GM21717 (cell line): ENCODE results near the gene DENND11.
"Not testable (repeated sequence)": the region's sequence is repeated elsewhere in the genome, so short reads cannot be mapped to it uniquely, and the experiment has no call there.

Experiments used
- ATAC-seq: cut with Tn5 transposase; IDR thresholded peaks from one replicate; pipeline ENCODE4 v1.9.1; 2021; ENCODE audit warnings: mild to moderate bottlenecking, moderate library complexity; ENCODE audit not compliant: unreplicated experiment

DENND11 gene

DNA sequence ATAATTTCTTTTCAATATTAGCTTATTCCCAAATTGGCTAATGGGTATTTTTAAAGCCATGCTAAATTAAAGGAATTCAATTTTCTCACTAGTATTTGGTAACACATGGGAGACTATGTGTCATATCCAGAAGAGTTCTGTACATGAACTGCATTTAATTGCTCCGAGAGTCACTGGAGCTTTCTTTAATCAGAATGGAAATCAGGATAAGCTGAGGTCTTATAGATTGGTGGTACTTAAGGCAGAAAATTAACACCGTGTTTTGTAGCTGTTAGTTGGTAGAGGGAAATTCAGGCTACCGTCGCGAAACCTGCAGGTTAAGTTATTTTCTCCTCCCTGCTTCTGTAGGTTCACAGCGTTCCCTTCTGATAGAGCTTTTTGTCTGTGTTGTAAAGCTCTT lies 6.4 kb upstream of the DENND11 start, which contains the start of gene WEE2:
TSS of gene WEE2 (plus strand) at position 3 of the 400 bp plus-strand sequence. CDS start 406 bp downstream, outside the sequence.
- ATAC-seq, result no peak

DNA sequence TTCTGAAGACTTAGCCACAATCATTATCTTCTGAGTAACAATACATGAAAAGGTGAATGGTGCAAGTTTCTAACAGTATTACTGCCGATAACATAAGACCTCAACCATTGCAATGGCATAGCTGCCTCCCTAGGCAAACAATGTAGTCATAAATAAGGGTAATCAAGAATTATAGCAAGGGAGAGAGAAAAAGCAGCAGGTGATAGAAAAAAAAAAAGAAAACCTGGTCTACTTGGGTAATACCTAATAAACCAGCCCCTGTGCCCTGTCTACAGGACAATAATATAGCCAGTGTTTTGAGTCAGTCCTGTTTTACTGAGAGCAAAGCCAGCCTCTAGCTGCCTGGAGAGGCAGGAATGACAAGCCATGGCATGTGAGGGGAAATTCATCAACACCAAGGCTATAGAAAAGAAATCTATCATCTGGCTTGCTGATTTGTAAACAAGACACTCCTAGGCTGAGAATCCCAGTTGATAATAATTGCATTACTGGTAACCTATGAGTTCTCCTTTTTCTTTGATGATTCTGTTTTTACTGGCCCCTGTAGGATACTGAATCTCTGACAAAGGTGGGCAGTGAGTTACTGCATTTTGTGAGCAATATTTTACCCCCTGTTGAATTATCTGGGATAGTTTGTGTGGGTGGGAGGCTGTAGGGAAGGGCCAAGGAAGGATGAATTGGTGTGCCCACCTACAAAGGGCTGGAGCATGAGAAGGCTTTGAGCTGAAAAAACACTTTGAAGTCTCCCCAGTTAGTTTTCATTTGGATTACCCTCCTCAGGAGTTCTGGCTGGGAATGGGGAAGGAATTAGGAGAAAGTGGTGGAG lies 4.5 kb upstream of the DENND11 start:
- ATAC-seq, result no peak

- ATAC-seq, result no peak
Measured at GRCh38 chr7:141704741-141705140, 2.8 kb upstream of the DENND11 start.

GRCh38 chr7:141704112-141704511 lies 2.1 kb upstream of the DENND11 start:
- no peak for ATAC-seq

DNA sequence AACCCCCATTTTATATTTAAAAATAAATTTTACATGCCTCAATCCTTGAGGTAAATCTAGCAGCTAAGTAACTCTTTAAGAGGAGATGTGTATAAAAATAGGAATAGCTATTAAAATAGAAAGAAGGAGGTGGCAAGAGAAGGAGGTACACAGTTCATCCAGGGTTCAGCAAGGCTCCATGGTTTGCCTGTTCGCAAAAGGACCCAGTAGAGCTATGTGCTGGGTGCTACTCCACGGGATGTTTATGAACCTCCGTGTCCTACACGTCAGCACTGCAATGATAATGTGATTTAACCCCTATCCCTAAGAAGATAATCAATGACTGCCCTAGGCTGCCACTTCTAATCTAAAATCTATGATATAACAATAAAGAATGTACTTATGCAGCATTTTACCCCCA lies 926 bp upstream of the DENND11 start:
- no peak for ATAC-seq

GRCh38 chr7:141701489-141702046 lies 398 bp downstream of the DENND11 start:
- ATAC-seq, result peak; percentile 86

DNA sequence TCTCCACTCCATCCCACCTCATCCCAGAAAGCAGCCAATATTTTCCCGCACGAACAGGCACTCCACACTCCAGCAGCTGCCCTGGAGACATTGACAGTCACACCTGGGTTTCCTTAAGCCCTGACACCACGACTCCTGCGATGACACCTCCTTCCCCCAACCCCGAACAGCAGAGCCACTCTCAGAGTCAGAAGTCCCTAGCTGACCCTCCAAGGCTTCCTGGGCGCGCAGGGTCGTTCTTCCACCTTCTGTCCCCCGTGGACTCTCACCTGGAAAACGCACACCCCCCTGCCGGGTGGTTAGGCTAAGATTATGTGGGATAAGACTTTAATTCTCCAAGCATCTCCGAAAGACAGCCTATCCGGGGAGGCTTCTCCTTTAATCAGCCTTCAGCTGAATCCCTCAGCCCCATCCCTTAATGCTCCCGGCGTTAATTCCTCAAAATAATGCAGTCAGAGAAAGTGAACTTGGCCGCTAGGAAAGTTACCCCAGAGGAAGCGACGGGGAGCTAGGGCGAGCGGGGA lies 1.1 kb downstream of the DENND11 start:
- peak; percentile 0 for ATAC-seq

- ATAC-seq, result no peak
Measured at GRCh38 chr7:141700296-141700847, 1.6 kb downstream of the DENND11 start.

DNA sequence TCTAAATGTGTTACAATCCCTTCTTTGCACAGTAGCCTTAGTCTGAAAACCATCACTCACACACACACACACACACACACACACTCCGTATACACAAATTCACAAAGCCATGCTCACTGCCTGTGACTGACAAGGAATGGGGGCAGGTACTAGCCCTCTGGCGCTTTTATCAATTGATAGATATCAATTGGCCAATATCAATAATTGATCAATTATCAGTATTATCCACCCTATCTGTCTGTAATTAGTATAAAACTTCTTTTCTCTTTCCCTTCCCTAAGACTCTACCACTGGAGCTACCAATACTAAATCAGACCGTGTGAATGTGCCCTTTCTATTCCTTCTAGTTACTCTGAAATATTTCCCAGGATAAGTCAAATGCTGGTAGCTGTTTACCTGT lies 2.1 kb downstream of the DENND11 start:
- no peak for ATAC-seq

GRCh38 chr7:141698247-141699015 lies 3.5 kb downstream of the DENND11 start:
- no peak for ATAC-seq

DNA sequence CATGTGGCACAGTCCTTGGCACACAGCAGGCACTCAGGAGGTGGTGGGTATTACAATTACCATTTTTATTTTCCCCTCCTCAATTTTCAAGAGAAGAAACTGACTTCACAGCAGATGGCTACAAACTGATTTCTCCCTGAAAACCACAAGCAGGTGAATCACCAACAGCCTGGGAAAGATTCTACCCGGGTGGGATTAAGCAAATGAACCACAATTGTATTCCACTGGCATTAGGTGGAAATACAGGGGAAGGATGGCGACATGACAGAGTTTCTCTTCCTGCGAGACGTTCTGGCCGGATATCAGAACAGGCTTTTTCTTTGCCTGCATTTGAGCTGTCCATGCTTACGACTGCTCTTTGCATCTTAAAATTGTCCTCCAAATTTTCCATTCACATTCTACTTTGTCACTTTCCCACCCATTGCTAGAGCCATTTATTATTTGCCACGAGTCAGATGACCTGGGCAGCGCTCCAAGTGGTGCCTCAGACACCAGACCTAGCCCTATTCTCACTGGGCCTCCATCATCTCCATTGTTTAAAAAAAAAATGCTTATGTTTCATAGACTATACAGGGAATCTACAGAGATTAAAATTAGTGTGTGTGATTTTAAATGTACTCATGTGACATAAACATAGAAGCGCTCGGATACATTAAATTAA lies 4.6 kb downstream of the DENND11 start:
- no peak for ATAC-seq

GRCh38 chr7:141696348-141696747 lies 5.6 kb downstream of the DENND11 start:
- no peak for ATAC-seq

DNA sequence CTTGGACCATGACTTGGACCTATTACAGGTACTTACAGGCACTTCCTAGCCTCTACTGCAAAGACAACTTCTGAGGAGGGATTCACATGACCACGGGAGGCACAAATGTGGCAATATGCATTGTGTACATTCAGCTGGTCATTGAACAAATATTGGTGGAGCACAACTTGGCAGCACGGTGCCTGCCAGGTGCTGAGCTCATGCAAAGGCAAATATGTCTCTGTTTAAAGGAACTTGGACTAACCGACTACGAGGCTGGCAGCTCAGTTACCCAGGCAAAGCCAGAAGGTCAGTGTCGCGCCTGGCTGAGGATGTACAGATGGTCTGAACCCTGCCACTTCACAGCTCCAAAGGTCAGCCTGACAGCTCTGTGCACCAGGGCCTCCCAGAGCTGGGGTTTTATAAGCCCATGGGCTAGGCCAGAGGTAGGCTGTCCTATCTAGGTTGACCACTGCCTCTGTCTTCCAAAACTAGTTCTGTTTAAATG lies 6.1 kb downstream of the DENND11 start:
- ATAC-seq, result no peak

DNA sequence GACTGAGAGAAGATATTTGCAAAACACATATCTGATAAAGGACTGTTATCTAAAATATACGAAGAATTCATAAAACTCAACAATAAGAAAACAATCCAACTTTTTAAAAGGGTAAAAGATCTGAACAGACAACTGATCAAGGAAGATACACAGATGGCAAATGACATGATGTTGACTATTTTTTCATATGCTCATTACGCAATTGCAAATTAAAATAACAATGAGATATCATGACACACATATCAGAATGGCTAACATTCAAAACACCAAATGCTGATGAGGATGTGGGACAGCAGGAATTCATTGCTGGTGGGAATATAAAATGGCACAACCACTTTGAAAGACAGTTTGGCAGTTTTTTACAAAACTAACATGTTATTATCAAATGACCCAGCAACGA lies 8.9 kb downstream of the DENND11 start:
- ATAC-seq, result no peak

DNA sequence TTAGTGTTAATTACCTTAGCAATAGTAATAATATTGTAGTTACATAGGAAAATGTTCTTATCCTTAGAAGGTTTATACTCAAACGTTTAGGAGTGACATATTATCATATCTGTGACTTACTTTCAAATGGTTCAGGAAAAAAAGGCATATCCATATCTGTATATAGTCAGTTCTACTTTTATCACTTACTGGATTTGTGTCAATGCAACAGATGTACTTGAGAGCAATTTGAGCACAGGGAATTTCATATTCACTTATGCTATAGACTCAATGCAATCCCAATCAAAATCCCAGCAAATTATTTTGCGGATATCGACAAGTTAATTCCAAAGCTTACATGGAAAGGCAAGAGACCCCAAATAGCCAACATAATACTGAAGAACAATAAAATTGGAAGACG lies 10.0 kb downstream of the DENND11 start:
- ATAC-seq, result no peak

- no peak for ATAC-seq
Measured at GRCh38 chr7:141691540-141691939, 10.4 kb downstream of the DENND11 start.

- not testable (repeated sequence) for ATAC-seq
Measured at GRCh38 chr7:141689072-141689825, 12.7 kb downstream of the DENND11 start.

GRCh38 chr7:141688043-141688442 lies 13.9 kb downstream of the DENND11 start:
- ATAC-seq, result no peak

DNA sequence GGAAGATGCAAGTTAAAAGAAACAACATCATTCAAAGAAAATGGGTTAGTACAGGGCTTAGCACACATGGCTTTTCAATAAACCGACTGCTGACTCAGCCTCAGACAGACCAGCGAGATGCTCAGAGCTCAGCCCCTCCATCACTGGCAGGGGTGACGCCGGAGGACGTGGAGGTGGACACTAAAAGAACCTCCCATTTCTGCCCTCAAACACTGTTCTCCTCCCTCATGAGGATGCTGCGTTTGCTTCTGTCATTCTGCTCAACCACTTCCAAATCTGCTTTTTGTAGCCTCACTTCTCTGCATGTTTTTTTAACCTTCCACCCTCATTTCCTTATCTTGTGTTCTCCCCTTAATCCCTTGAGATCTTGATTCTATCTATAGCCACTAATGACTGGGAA lies 15.3 kb downstream of the DENND11 start:
- ATAC-seq, result no peak

- ATAC-seq, result no peak
Measured at GRCh38 chr7:141686074-141686473, 15.9 kb downstream of the DENND11 start.
